BE2C (cell line): ENCODE results near the gene GAS7.

ENCODE experiments used
- DNase-seq: peaks from one replicate; pipeline ENCODE4 v3.0.0-alpha.2; 2020
- H3K27me3 ChIP-seq: fragments of 250-450 bp; sonication (Bioruptor Pico); 2 replicates; pipeline ENCODE4 v1.5.1; 2020; ENCODE audit warnings: mild to moderate bottlenecking
- H3K36me3 ChIP-seq: fragments of 250-450 bp; sonication (Bioruptor Pico); 2 replicates; pipeline ENCODE4 v1.5.1; 2020; ENCODE audit warnings: mild to moderate bottlenecking
- H3K4me1 ChIP-seq: fragments of 250-450 bp; sonication (Bioruptor Pico); 2 replicates; pipeline ENCODE4 v1.5.1; 2020
- H3K4me3 ChIP-seq: 2 replicates; pipeline ENCODE4 v1.5.1; 2011; ENCODE audit warnings: low read depth, low read length
- H3K9me3 ChIP-seq: fragments of 250-450 bp; sonication (Bioruptor Pico); 2 replicates; pipeline ENCODE4 v1.5.1; 2020
- TF ChIP-seq, protein P1 (sequence below): IDR thresholded peaks from 2 replicates; pipeline ENCODE4 v1.5.1; 2012; ENCODE audit warnings: mild to moderate bottlenecking, low read depth, low read length

GAS7 gene

DNA sequence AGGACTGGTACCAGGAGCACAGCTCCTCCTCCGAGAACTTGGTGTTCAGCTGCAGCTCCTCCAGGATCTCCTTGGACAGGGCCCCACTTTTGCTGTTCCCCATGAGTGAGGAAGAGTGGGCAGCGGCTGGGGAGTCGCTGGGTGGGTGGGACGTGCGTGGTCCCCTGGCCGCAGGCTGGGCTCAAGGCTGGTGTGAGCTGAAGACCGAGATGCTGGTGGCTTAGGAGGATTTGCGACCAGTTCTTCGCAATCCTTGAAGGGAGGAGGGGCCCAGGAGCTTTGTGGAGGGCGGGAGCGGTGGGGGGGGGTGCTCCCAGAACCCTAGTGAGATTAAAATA lies 293.4 kb downstream of the GAS7 start, which contains the start of gene RCVRN:
Gene RCVRN, minus strand, starts transcription at position 194 of the 338 bp plus-strand sequence. Its CDS starts 91 bp downstream, at position 103.
- Histone ChIP-seq H3K36me3 (no peaks in the 10 kb centered on the region), H3K27me3 (no peaks in the 10 kb centered on the region), H3K9me3 (no peaks in the 10 kb centered on the region), H3K4me3 (no peak within 1 kb of the TSS), H3K4me1 (no peaks in the 10 kb centered on the region)
- TF ChIP-seq, protein P1, sequence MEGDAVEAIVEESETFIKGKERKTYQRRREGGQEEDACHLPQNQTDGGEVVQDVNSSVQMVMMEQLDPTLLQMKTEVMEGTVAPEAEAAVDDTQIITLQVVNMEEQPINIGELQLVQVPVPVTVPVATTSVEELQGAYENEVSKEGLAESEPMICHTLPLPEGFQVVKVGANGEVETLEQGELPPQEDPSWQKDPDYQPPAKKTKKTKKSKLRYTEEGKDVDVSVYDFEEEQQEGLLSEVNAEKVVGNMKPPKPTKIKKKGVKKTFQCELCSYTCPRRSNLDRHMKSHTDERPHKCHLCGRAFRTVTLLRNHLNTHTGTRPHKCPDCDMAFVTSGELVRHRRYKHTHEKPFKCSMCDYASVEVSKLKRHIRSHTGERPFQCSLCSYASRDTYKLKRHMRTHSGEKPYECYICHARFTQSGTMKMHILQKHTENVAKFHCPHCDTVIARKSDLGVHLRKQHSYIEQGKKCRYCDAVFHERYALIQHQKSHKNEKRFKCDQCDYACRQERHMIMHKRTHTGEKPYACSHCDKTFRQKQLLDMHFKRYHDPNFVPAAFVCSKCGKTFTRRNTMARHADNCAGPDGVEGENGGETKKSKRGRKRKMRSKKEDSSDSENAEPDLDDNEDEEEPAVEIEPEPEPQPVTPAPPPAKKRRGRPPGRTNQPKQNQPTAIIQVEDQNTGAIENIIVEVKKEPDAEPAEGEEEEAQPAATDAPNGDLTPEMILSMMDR: no peak
- DNase-seq: no peak

DNA sequence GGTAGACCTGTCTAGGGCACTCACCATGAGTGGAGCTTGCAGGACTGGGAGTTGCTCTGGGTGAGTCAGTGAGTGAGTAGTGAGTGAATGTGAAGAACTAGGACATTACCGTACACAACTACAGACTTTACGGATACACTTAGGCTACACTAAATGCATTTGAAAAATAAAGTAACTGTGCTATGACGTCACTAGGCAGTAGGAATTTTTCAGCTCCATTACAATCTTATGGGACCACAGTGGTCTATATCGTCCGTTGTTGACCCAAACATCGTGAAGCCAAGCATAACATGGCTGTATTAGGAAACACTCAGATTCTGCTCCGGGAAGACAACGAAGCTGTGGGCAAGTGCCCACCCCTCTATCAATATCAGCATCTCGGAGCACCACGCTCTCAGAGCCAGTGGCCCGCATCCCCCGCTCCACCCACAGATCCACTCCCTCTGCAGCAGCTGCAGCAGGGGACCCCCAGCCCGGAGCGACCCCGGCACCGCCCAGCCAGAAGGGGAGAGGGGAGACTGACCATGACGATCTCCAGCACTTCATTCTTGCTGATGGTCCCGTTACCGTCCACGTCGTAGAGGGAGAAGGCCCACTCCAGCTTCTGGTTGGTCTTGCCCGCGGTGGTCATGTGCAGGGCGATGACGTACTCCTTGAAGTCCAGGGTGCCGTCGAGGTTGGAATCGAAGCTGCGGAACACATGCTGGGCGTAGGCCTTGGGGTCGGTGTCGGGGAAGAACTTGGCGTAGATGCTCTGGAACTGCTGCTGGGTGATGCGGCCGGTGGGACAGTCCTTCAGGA lies 293.9 kb downstream of the GAS7 start:
- TF ChIP-seq, protein P1: no peak
- H3K4me3 ChIP-seq: no peak overlapping the region
- H3K9me3 ChIP-seq: no peaks in the 10 kb centered on the region
- H3K36me3 ChIP-seq: no peaks in the 10 kb centered on the region
- H3K27me3 ChIP-seq: no peaks in the 10 kb centered on the region
- DNase-seq: no peak
- H3K4me1 ChIP-seq: no peaks in the 10 kb centered on the region

DNA sequence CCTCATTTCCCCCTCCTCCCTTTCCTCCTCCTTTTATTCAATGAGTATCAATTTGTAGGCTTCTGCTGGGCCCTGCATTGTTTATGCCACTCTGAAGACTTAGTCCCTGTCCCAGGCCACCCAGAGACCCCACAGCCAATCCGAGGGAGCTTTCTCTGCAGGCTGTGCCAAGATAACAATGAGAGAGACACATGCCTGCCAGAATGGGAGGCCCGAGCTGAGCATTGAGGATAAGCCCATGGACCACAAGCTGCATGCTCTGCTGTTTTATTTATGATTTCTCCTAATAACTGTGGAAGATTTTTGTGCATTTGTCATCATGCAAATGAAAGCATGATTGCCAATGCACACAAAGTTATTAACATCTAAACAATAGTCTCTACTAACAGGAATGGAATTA lies 296.3 kb downstream of the GAS7 start:
- H3K36me3 ChIP-seq: no peaks in the 10 kb centered on the region
- TF ChIP-seq, protein P1: no peak
- H3K9me3 ChIP-seq: no peaks in the 10 kb centered on the region
- no peaks in the 10 kb centered on the region for H3K27me3 ChIP-seq
- no peaks in the 10 kb centered on the region for H3K4me1 ChIP-seq
- H3K4me3 ChIP-seq: no peak overlapping the region
- DNase-seq: no peak

DNA sequence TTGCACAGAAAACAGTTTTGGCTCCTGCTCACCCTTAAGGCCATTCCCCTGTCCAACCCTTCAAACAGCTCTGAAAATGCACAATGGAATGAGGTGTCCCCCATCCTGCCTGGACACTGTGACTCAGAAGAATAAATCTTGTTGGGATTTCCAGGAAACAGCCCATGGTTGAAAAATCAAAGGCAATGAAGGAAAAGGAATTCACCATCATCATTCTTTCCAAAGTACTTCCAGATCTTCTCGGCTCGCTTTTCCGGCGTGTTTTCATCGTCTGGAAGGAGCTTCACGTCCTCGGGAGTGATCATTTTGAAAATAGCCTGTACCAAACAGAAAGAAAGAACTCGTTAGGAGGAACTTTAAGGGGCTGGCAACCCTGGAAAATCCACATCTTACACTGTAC lies 297.6 kb downstream of the GAS7 start:
- no peaks in the 10 kb centered on the region for H3K9me3 ChIP-seq
- H3K4me1 ChIP-seq: no peaks in the 10 kb centered on the region
- DNase-seq: no peak
- TF ChIP-seq, protein P1: no peak
- no peak overlapping the region for H3K4me3 ChIP-seq
- H3K36me3 ChIP-seq: no peaks in the 10 kb centered on the region
- H3K27me3 ChIP-seq: no peaks in the 10 kb centered on the region

DNA sequence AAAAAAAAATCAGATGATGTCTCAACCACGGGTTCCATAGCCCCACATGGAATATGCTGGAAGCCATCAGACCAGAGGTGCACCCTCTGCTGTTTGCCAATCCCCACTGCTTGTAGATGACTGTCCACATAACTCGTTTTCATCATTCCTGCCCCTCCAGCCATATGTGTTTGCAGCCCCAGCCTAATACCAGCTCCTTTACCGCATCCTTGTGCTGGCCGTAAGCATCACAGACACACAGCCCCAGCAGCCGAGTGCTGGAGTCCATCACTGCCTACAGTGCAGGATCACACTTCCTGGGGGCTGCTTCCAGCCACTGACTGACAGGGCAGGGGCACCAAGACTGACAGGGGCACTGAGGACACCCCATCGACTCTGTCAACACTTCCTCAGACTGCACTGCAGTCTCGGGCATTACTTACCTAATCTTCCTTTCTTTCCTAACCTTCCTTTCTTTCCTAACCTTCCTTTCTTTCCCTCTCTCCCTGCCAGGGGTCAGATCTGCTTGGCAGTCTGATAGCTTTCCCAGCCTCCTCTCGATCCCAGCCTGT lies 298.3 kb downstream of the GAS7 start:
- no peaks in the 10 kb centered on the region for H3K36me3 ChIP-seq
- TF ChIP-seq, protein P1: no peak
- H3K4me3 ChIP-seq: no peak overlapping the region
- H3K4me1 ChIP-seq: no peaks in the 10 kb centered on the region
- no peaks in the 10 kb centered on the region for H3K27me3 ChIP-seq
- H3K9me3 ChIP-seq: no peaks in the 10 kb centered on the region
- no peak for DNase-seq
